NCI-H1436 (cell line): ENCODE measurements around the gene CT45A7.
"Not testable (repeated sequence)": the region's sequence is repeated elsewhere in the genome, so short reads cannot be mapped to it uniquely, and the experiment has no call there.

Source experiments
- DNase-seq: peaks from one replicate; lab custom pipeline; 2025; lab: John Stamatoyannopoulos, UW

Gene CT45A7

GRCh38 chrX:135837180-135837579 is at the start of gene CT45A7:
CT45A7 (minus strand) TSS chrX:135837280; CDS start chrX:135833533, 3,747 bp downstream.
- DNase-seq = not testable (repeated sequence)

- not testable (repeated sequence) for DNase-seq
Measured at GRCh38 chrX:135882741-135883140, 45.7 kb upstream of the CT45A7 start.

- not testable (repeated sequence) for DNase-seq
Measured at GRCh38 chrX:135871712-135872111, 34.6 kb upstream of the CT45A7 start, which contains the start of gene CT45A9. CT45A9 (minus strand) TSS chrX:135871812; CDS start chrX:135868061, 3,751 bp downstream.

GRCh38 chrX:135854438-135854837 is 17.4 kb upstream of the CT45A7 start, which contains the start of gene CT45A8:
CT45A8 (minus strand) TSS chrX:135854538; CDS start chrX:135850783, 3,755 bp downstream.
- not testable (repeated sequence) for DNase-seq

- DNase-seq = not testable (repeated sequence)
Measured at GRCh38 chrX:135819912-135820311, 17.2 kb downstream of the CT45A7 start, which contains the start of gene CT45A2. CT45A2 (minus strand) TSS chrX:135820012; CDS start chrX:135816265, 3,747 bp downstream.

GRCh38 chrX:135802687-135803086 is 34.4 kb downstream of the CT45A7 start, which contains the start of gene CT45A6:
CT45A6 (minus strand) TSS chrX:135802787; CDS start chrX:135798993, 3,794 bp downstream.
- not testable (repeated sequence) for DNase-seq

- not testable (repeated sequence) for DNase-seq
Measured at GRCh38 chrX:135785403-135785802, 51.7 kb downstream of the CT45A7 start, which contains the start of gene CT45A5. CT45A5 (minus strand) TSS chrX:135785503; CDS start chrX:135781729, 3,774 bp downstream.
